ENCODE measurements around the gene KCNQ1OT1.

KCNQ1OT1 gene

DNA sequence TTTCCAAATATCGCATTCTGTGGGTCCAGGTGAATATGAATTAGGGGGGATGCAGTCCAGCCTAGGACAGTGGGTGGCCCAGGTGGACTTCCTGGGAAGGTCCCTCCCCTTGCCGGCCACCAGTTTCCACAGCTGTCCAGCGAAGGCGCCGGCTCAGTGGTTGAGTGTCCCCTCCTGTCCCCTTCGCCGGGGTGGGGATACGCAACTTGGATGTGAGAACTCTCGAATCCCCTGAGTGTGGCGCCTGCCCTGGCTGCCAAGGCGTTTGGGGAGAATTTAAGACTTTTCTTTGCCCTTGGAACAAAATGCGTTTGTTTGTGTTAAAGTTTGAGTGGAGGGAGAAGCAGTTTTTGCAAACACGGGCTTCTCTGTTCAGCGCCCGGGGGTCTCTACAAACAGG is 123.7 kb downstream of the KCNQ1OT1 start:
- H3K36me3 ChIP-seq (ENCODE audit: control insufficient read depth, insufficient read depth, low read length) = no peaks in the 10 kb centered on the region
- H3K27ac ChIP-seq (ENCODE audit: low read depth, low read length) = no peak overlapping the region
- H3K9ac ChIP-seq (ENCODE audit: low read depth, low read length) = no peak overlapping the region
- no peak overlapping the region for H3K4me3 ChIP-seq (ENCODE audit: low read depth, low read length)
- no peaks in the 10 kb centered on the region for H3K9me3 ChIP-seq (ENCODE audit: control insufficient read depth, insufficient read depth, low read length)
- peaks cover 61% of the 10 kb centered on the region for H3K27me3 ChIP-seq (ENCODE audit: control insufficient read depth, insufficient read depth, low read length)
- no peaks in the 10 kb centered on the region for H3K4me1 ChIP-seq (ENCODE audit: control insufficient read depth, insufficient read depth, low read length)

DNA sequence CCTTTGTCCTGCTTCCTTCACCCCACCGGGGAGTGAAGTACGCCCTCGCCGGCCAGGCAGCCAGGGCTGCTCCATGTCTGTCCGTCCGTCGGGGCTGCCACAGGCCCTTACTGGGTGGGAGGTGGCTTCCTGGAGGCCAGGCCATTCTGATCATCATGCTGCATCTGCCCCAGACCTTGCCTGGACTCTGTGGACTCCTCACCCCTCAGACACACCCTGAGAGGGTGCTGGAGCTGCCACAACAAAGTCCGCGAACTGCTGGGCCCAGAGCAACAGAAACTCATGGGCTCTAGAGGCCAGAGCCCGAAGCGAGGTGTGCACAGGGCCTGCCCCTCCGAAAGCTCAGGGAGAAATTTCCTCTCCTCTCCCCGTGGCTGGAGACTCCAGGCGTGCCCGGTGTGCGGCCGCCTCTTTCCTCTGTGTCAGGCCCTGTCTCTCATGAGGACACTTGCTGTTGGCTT is 124.2 kb downstream of the KCNQ1OT1 start:
- Histone ChIP-seq H3K4me1 (ENCODE audit: control insufficient read depth, insufficient read depth, low read length) (no peaks in the 10 kb centered on the region), H3K9ac (ENCODE audit: low read depth, low read length) (no peak overlapping the region), H3K9me3 (ENCODE audit: control insufficient read depth, insufficient read depth, low read length) (no peaks in the 10 kb centered on the region), H3K4me3 (ENCODE audit: low read depth, low read length) (no peak overlapping the region), H3K27ac (ENCODE audit: low read depth, low read length) (no peak overlapping the region), H3K36me3 (ENCODE audit: control insufficient read depth, insufficient read depth, low read length) (no peaks in the 10 kb centered on the region), H3K27me3 (ENCODE audit: control insufficient read depth, insufficient read depth, low read length) (peaks cover 64% of the 10 kb centered on the region)

DNA sequence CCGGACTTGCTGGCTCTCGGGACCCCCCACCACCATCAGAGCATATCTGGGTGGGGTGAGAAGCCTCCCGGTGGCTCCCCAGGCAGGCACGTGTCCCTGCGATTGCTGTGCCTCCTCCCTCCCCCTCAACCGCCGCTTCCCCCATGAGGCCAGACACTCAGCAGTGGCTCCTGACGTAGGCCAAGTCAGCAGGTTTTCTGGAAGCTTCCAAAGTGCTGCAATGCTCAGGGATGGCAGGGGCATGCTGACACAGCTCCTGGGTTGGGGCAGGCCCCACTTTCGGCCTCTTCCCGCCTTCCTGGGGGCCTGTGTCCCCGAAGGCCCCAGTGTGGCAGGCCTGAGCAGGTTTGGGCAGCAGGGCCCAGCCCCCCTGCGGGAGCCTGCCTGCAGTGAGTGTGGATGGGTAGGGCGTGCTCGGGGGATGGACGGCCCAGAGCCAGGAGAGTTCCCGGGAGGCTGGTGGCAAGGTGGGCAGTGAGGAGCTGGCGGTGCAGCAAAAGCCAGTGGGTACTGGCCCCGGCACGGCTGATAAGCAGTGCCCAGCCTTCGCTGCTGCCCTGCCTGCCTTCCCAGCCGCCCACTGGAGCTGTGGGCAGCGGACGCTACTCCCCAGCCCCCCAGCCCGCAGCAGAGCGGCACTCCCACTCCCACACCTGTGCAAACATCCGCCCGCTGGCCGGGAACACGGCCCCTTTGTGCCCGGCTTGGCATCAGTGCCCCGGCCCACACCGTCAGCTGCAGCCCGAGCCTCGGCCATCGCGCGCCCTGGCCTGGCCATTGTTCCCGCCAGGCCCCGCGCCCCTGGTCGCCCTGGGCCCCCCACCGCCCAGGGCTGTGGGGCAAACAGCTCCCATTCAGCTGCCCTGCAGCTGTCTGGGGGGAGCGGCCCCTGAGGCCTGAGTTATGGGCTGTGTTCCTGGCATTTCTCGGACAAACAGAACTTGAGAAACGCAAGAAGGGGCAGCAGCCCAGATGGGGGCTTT is 125.0 kb downstream of the KCNQ1OT1 start:
- H3K27ac ChIP-seq (ENCODE audit: low read depth, low read length) = no peak overlapping the region
- H3K9ac ChIP-seq (ENCODE audit: low read depth, low read length) = no peak overlapping the region
- H3K36me3 ChIP-seq (ENCODE audit: control insufficient read depth, insufficient read depth, low read length) = no peaks in the 10 kb centered on the region
- no peaks in the 10 kb centered on the region for H3K9me3 ChIP-seq (ENCODE audit: control insufficient read depth, insufficient read depth, low read length)
- peaks cover 68% of the 10 kb centered on the region for H3K27me3 ChIP-seq (ENCODE audit: control insufficient read depth, insufficient read depth, low read length)
- no peaks in the 10 kb centered on the region for H3K4me1 ChIP-seq (ENCODE audit: control insufficient read depth, insufficient read depth, low read length)
- H3K4me3 ChIP-seq (ENCODE audit: low read depth, low read length) = no peak overlapping the region

GRCh38 chr11:2574043-2574552 is 125.7 kb downstream of the KCNQ1OT1 start:
- Histone ChIP-seq H3K27ac (ENCODE audit: low read depth, low read length) (no peak overlapping the region), H3K4me3 (ENCODE audit: low read depth, low read length) (no peak overlapping the region), H3K4me1 (ENCODE audit: control insufficient read depth, insufficient read depth, low read length) (no peaks in the 10 kb centered on the region), H3K9ac (ENCODE audit: low read depth, low read length) (no peak overlapping the region), H3K9me3 (ENCODE audit: control insufficient read depth, insufficient read depth, low read length) (no peaks in the 10 kb centered on the region), H3K27me3 (ENCODE audit: control insufficient read depth, insufficient read depth, low read length) (peaks cover 69% of the 10 kb centered on the region), H3K36me3 (ENCODE audit: control insufficient read depth, insufficient read depth, low read length) (no peaks in the 10 kb centered on the region)

DNA sequence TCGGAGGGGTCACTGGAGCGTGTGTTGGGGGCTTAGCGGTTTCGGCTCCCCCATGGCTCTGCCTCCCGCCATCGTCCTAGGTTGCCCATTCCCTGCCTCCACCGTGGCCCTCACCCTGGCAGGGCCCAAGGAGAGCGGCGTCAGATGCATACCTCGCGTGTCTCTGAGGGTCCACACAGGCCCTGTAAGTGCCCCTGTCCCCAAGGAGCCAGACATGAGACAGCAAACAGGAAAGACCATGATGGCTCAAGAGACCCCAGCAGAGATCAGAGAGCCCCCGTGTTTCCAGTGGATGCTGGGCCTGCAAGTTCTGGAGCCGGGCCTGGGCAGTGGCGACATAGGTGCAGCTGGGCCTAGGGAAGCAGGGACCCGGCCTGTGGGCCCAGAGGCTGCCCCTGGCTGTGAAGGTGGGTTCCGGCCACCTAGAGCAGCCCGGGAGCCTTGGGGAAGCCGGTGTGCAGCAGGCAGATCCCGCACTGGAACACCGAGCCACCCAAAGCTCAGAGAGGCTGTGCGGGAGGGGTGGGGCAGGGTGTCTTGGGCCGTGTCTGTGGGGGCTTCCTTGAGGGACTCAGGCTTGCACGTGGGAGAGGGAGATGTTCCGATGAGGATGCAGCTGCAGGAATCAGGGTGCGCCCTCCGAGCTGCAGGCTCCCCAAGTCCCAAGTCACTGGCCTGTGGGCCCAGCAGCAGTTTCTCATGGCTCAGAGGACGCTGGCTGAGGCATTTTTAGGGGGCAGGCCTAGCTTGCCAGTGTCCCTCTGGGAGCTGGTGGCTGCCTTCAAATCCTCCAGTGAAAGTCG is 126.4 kb downstream of the KCNQ1OT1 start:
- Histone ChIP-seq H3K9ac (ENCODE audit: low read depth, low read length) (no peak overlapping the region), H3K27me3 (ENCODE audit: control insufficient read depth, insufficient read depth, low read length) (peaks cover 66% of the 10 kb centered on the region), H3K4me1 (ENCODE audit: control insufficient read depth, insufficient read depth, low read length) (no peaks in the 10 kb centered on the region), H3K4me3 (ENCODE audit: low read depth, low read length) (no peak overlapping the region), H3K9me3 (ENCODE audit: control insufficient read depth, insufficient read depth, low read length) (no peaks in the 10 kb centered on the region), H3K27ac (ENCODE audit: low read depth, low read length) (no peak overlapping the region), H3K36me3 (ENCODE audit: control insufficient read depth, insufficient read depth, low read length) (no peaks in the 10 kb centered on the region)

- Histone ChIP-seq H3K4me1 (ENCODE audit: control insufficient read depth, insufficient read depth, low read length) (no peaks in the 10 kb centered on the region), H3K4me3 (ENCODE audit: low read depth, low read length) (no peak overlapping the region), H3K9me3 (ENCODE audit: control insufficient read depth, insufficient read depth, low read length) (no peaks in the 10 kb centered on the region)
Measured at GRCh38 chr11:2572491-2573239, 127.1 kb downstream of the KCNQ1OT1 start.

GRCh38 chr11:2571598-2572281 is 128.1 kb downstream of the KCNQ1OT1 start:
- Histone ChIP-seq H3K36me3 (ENCODE audit: control insufficient read depth, insufficient read depth, low read length) (no peaks in the 10 kb centered on the region), H3K4me3 (ENCODE audit: low read depth, low read length) (no peak overlapping the region), H3K9me3 (ENCODE audit: control insufficient read depth, insufficient read depth, low read length) (no peaks in the 10 kb centered on the region), H3K9ac (ENCODE audit: low read depth, low read length) (no peak overlapping the region), H3K27ac (ENCODE audit: low read depth, low read length) (no peak overlapping the region), H3K27me3 (ENCODE audit: control insufficient read depth, insufficient read depth, low read length) (peaks cover 66% of the 10 kb centered on the region), H3K4me1 (ENCODE audit: control insufficient read depth, insufficient read depth, low read length) (no peaks in the 10 kb centered on the region)

More at GRCh38 chr11:2572491-2573239, 127.1 kb downstream of the KCNQ1OT1 start:
- H3K27ac ChIP-seq (ENCODE audit: low read depth, low read length) = no peak overlapping the region
- peaks cover 65% of the 10 kb centered on the region for H3K27me3 ChIP-seq (ENCODE audit: control insufficient read depth, insufficient read depth, low read length)
- no peaks in the 10 kb centered on the region for H3K36me3 ChIP-seq (ENCODE audit: control insufficient read depth, insufficient read depth, low read length)
- H3K9ac ChIP-seq (ENCODE audit: low read depth, low read length) = no peak overlapping the region

GRCh38 chr11:2570841-2571597 is 128.8 kb downstream of the KCNQ1OT1 start:
- Histone ChIP-seq H3K9me3 (ENCODE audit: control insufficient read depth, insufficient read depth, low read length) (no peaks in the 10 kb centered on the region), H3K9ac (ENCODE audit: low read depth, low read length) (no peak overlapping the region), H3K27ac (ENCODE audit: low read depth, low read length) (no peak overlapping the region), H3K36me3 (ENCODE audit: control insufficient read depth, insufficient read depth, low read length) (no peaks in the 10 kb centered on the region), H3K4me3 (ENCODE audit: low read depth, low read length) (no peak overlapping the region), H3K4me1 (ENCODE audit: control insufficient read depth, insufficient read depth, low read length) (no peaks in the 10 kb centered on the region), H3K27me3 (ENCODE audit: control insufficient read depth, insufficient read depth, low read length) (peaks cover 65% of the 10 kb centered on the region)

- H3K27me3 ChIP-seq (ENCODE audit: control insufficient read depth, insufficient read depth, low read length) = peaks cover 65% of the 10 kb centered on the region
- no peak overlapping the region for H3K4me3 ChIP-seq (ENCODE audit: low read depth, low read length)
- H3K9me3 ChIP-seq (ENCODE audit: control insufficient read depth, insufficient read depth, low read length) = no peaks in the 10 kb centered on the region
- no peaks in the 10 kb centered on the region for H3K36me3 ChIP-seq (ENCODE audit: control insufficient read depth, insufficient read depth, low read length)
- H3K9ac ChIP-seq (ENCODE audit: low read depth, low read length) = no peak overlapping the region
- no peak overlapping the region for H3K27ac ChIP-seq (ENCODE audit: low read depth, low read length)
- no peaks in the 10 kb centered on the region for H3K4me1 ChIP-seq (ENCODE audit: control insufficient read depth, insufficient read depth, low read length)
Measured at GRCh38 chr11:2570211-2570811, 129.5 kb downstream of the KCNQ1OT1 start.
